NCI-H1930 (cell line): Measurements from ENCODE around the gene FCER2.

Experiments used
- DNase-seq, 2 experiments: peaks; one replicate each; lab custom pipeline; 2025; lab: John Stamatoyannopoulos, UW

The FCER2 gene

GRCh38 chr19:7677669-7678311 lies 24.1 kb downstream of the FCER2 start:
- DNase-seq: no peak

- DNase-seq: no peak
Observed at GRCh38 chr19:7676854-7677253, 25.1 kb downstream of the FCER2 start, which contains the start of gene MCEMP1. Gene MCEMP1, plus strand, starts transcription at chr19:7677090. Its CDS starts 31 bp downstream, at chr19:7677121.

GRCh38 chr19:7676376-7676775 lies 25.6 kb downstream of the FCER2 start:
- DNase-seq: no peak

GRCh38 chr19:7674010-7675005 lies 27.6 kb downstream of the FCER2 start:
- no peak for DNase-seq

GRCh38 chr19:7672522-7672921 lies 29.4 kb downstream of the FCER2 start:
- DNase-seq: no peak

- no peak for DNase-seq
Observed at GRCh38 chr19:7670790-7671189, 31.1 kb downstream of the FCER2 start.

- peak in 1 of 2 experiments; percentile 31 for DNase-seq
Observed at GRCh38 chr19:7670150-7670783, 31.7 kb downstream of the FCER2 start.

- no peak for DNase-seq
Observed at GRCh38 chr19:7669641-7670040, 32.3 kb downstream of the FCER2 start.

GRCh38 chr19:7668842-7669241 lies 33.1 kb downstream of the FCER2 start, which contains the start of gene RETN:
Gene RETN, plus strand, starts transcription at chr19:7669049. Its CDS starts 278 bp downstream, at chr19:7669327.
- DNase-seq: no peak

- no peak for DNase-seq
Observed at GRCh38 chr19:7665076-7665475, 36.9 kb downstream of the FCER2 start.

- DNase-seq: no peak
Observed at GRCh38 chr19:7663706-7664105, 38.2 kb downstream of the FCER2 start.

- no peak for DNase-seq
Observed at GRCh38 chr19:7662657-7663056, 39.3 kb downstream of the FCER2 start.

GRCh38 chr19:7661744-7662538 lies 40.0 kb downstream of the FCER2 start:
- DNase-seq: no peak

- no peak for DNase-seq
Observed at GRCh38 chr19:7658219-7658686, 43.7 kb downstream of the FCER2 start.

GRCh38 chr19:7657131-7657751 lies 44.7 kb downstream of the FCER2 start:
- no peak for DNase-seq

- no peak for DNase-seq
Observed at GRCh38 chr19:7655581-7655980, 46.4 kb downstream of the FCER2 start.

- DNase-seq: no peak
Observed at GRCh38 chr19:7654401-7654800, 47.5 kb downstream of the FCER2 start.

- DNase-seq: peak; percentile 47 to 83
Observed at GRCh38 chr19:7652061-7652641, 49.8 kb downstream of the FCER2 start.

GRCh38 chr19:7650148-7650547 lies 51.8 kb downstream of the FCER2 start:
- DNase-seq: no peak

GRCh38 chr19:7648265-7649014 lies 53.5 kb downstream of the FCER2 start:
- no peak for DNase-seq
